Body of pancreas (tissue), 4 donors: ENCODE results near the gene GDF7. TPM values are rescaled to one million over a fixed set of nuclear protein-coding genes. Genes with fewer than 3 reads are reported as not detected.
"Not testable (repeated sequence)": the region's sequence is repeated elsewhere in the genome, so short reads cannot be mapped to it uniquely, and the experiment has no call there.

Experiments used
- ATAC-seq: fragments of 150-250 bp; one replicate; pipeline ENCODE4 v1.9.1; 2016
- DNase-seq, 4 donors: peaks; one replicate each; pipeline ENCODE4 v3.0.0-alpha.2; 2019
- H3K27ac ChIP-seq, 4 donors: fragments of 200-600 bp; sonication (generic); 1 replicate in 3 of 4; 2 replicates in 1 of 4; pipeline versions ENCODE4 v1.5.1 to v1.6.1; 2016 to 2019; ENCODE audit warnings: mild to moderate bottlenecking in 1 of 4, mixed read lengths in 1 of 4, moderate library complexity in 1 of 4
- H3K27me3 ChIP-seq, 2 donors: fragments of 200-600 bp; sonication (generic); one replicate each; pipeline ENCODE4 v1.6.0; 2016; ENCODE audit warnings: mild to moderate bottlenecking in 1 of 2
- H3K36me3 ChIP-seq, 2 donors: fragments of 200-600 bp; sonication (generic); replicated peaks in 1 of 2; 2 replicates each; pipeline ENCODE4 v1.5.1; 2016; ENCODE audit warnings: low read depth in 2 of 2; ENCODE audit not compliant: insufficient read depth in 1 of 2
- H3K4me1 ChIP-seq: fragments of 200-600 bp; sonication (generic); one replicate; pipeline ENCODE4 v1.6.0; 2016
- H3K4me3 ChIP-seq, 2 donors: fragments of 200-600 bp; sonication (generic); 1 replicate in 1 of 2; 2 replicates in 1 of 2; pipeline ENCODE4 v1.5.1; 2016 to 2019
- H3K9me3 ChIP-seq, 3 donors: fragments of 200-600 bp; sonication (generic); 1 replicate in 2 of 3; 2 replicates in 1 of 3; pipeline ENCODE4 v1.5.1; 2016
- POLR2A ChIP-seq, 3 donors: fragments of 450-650 bp; IDR thresholded peaks; one replicate each; pipeline ENCODE4 v1.6.1; 2016; ENCODE audit warnings: antibody characterized with exemption in 3 of 3, mild to moderate bottlenecking in 2 of 3
- WGBS, 2 donors: methylation state at CpG; one replicate each; pipeline ENCODE4 v1.1.5; 2017; 5-methylcytosine and 5-hydroxymethylcytosine counted together
- intact Hi-C: fragments of 100-400 bp; cut with DNase I; formaldehyde crosslinking; loops from one replicate; pipeline ENCODE4 v1.15.1; 2023
- total RNA-seq, 2 donors: library from RNA; depleted of rRNA; stranded (reverse); fragments of >200 nt; gene quantifications; one replicate each; pipeline ENCODE4 v1.1.0, GENCODE V29; 2016
- TF ChIP-seq, protein P1 (sequence below), 7 experiments: fragments of 450-650 bp in 4 of 7; fragments of 200-600 bp in 3 of 7; sonication (generic) in 3 of 7; IDR thresholded peaks; one replicate each; pipeline ENCODE4 v1.5.1; 2016 to 2019; ENCODE audit warnings: antibody characterized with exemption in 7 of 7

The GDF7 gene
- total RNA-seq, 2 donors from 2014 or later, result 2.0 to 7.3 TPM

DNA sequence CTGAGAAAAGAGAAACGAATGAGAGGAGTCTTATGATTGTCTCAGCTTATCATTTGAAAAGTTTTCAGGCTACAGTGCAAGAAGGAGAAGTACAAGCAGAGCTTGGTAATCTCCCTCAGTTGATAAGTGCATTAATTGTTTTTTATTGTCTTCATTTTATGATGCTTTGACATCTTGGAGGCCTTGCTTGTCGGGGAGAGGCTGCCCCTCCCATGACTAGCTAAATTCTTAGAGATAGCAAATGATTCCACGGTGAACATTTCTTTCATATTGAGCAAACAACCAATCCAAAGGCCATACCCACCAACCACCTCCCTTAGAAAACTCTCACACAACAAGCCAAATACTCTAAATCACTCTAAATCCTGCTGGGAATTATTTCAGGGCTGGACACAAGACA lies 39.8 kb downstream of the GDF7 start:
- no peak overlapping the region for H3K27ac ChIP-seq
- H3K27me3 ChIP-seq, result no peaks in the 10 kb centered on the region
- no peaks in the 10 kb centered on the region for H3K4me1 ChIP-seq
- H3K36me3 ChIP-seq, result no peaks in the 10 kb centered on the region
- no peak for ATAC-seq
- DNase-seq, result no peak
- intact Hi-C loops, result no loop called here
- no peaks in the 10 kb centered on the region for H3K9me3 ChIP-seq
- H3K4me3 ChIP-seq, result no peak overlapping the region
- TF ChIP-seq, protein P1, sequence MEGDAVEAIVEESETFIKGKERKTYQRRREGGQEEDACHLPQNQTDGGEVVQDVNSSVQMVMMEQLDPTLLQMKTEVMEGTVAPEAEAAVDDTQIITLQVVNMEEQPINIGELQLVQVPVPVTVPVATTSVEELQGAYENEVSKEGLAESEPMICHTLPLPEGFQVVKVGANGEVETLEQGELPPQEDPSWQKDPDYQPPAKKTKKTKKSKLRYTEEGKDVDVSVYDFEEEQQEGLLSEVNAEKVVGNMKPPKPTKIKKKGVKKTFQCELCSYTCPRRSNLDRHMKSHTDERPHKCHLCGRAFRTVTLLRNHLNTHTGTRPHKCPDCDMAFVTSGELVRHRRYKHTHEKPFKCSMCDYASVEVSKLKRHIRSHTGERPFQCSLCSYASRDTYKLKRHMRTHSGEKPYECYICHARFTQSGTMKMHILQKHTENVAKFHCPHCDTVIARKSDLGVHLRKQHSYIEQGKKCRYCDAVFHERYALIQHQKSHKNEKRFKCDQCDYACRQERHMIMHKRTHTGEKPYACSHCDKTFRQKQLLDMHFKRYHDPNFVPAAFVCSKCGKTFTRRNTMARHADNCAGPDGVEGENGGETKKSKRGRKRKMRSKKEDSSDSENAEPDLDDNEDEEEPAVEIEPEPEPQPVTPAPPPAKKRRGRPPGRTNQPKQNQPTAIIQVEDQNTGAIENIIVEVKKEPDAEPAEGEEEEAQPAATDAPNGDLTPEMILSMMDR (IDR thresholded peaks at IDR 0.05), result no peak
- TF ChIP-seq POLR2A (IDR thresholded peaks at IDR 0.05), result no peak
- 86 to 92% methylated on average over 3 of the region's 3 CpGs for WGBS, 2 donors

DNA sequence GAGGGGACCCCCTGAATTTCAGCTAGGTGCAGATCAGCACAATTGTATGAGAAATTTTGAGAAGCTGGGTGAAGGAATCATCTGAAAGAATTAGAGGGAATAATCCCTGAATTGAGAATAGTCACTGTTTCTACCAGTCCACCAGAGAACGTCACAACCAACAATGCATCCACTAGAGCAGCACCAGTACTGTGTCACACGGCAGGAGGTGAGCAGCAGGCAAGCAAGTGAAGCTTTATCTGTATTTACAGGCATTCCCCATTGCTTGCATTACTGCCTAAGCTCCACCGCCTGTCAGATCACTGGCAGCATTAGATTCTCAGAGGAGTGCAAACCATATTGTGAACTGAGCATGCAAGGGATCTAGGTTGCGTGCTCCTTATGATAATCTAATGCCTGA lies 40.7 kb downstream of the GDF7 start:
- DNase-seq (no peak), ATAC-seq (no peak)
- no peaks in the 10 kb centered on the region for H3K27me3 ChIP-seq
- 83 to 86% methylated on average over 4 of the region's 4 CpGs for WGBS, 2 donors
- no peaks in the 10 kb centered on the region for H3K4me1 ChIP-seq
- H3K9me3 ChIP-seq, result no peaks in the 10 kb centered on the region
- no peak overlapping the region for H3K4me3 ChIP-seq
- no peak for TF ChIP-seq POLR2A (IDR thresholded peaks at IDR 0.05)
- TF ChIP-seq, protein P1 (IDR thresholded peaks at IDR 0.05), result no peak
- intact Hi-C loops, result no loop called here
- no peak overlapping the region for H3K27ac ChIP-seq
- H3K36me3 ChIP-seq, result no peaks in the 10 kb centered on the region

DNA sequence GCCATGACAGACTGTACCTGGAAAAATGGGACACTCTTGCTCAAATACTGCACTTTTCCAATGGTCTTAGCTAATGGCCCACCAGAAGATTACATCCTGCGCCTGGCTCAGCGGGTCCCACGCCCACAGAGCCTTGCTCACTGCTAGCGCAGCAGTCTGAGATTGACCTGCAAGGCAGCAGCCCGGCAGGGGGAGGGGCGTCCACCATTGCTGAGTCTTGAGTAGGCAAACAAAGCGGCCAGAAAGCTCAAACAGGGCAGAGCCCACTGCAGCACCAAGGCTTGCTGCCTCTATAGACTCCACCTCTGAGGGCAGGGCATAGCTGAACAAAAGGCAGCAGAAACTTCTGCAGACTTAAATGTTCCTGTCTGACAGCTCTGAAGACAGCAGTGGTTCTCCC lies 44.7 kb downstream of the GDF7 start:
- H3K4me1 ChIP-seq, H3K9me3 ChIP-seq, H3K27ac ChIP-seq, ATAC-seq, intact Hi-C loops, H3K27me3 ChIP-seq, H3K4me3 ChIP-seq, DNase-seq, H3K36me3 ChIP-seq: not testable (repeated sequence)
- 94% methylated on average over 7 of the region's 7 CpGs; no CpG with 5 or more reads in 1 of the 2 donors for WGBS, 2 donors

DNA sequence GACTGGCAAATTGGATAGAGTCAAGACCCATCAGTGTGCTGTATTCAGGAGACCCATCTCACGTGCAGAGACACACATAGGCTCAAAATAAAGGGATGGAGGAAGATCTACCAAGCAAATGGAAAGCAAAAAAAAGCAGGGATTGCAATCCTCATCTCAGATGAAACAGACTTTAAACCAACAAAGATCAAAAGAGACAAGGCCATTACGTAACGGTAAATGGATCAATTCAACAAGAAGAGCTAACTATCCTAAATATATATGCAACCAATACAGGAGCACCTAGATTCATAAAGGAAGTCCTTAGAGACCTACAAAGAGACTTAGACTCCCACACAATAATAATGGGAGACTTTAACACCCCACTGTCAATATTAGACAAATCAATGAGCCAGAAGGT lies 46.6 kb downstream of the GDF7 start:
- H3K27ac ChIP-seq, H3K27me3 ChIP-seq, H3K4me3 ChIP-seq, intact Hi-C loops, DNase-seq, H3K36me3 ChIP-seq, ATAC-seq, H3K9me3 ChIP-seq, H3K4me1 ChIP-seq: not testable (repeated sequence)
- WGBS, 2 donors, result 97 to 98% methylated on average over 3 of the region's 3 CpGs

DNA sequence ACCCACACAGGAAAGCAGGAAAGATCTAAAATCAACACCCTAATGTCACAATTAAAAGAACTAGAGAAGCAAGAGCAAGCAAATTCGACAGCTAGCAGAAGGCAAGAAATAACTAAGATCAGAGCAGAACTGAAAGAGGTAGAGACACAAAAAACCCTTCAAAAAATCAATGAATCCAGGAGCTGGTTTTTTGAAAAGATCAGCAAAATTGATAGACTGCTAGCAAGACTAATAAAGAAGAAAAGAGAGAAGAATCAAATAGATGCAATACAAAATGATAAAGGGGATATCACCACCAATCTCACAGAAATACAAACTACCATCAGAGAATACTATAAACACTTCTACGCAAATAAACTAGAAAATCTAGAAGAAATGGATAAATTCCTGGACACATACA lies 47.5 kb downstream of the GDF7 start:
- H3K36me3 ChIP-seq, H3K9me3 ChIP-seq, H3K4me3 ChIP-seq, ATAC-seq, intact Hi-C loops, H3K4me1 ChIP-seq, H3K27me3 ChIP-seq, H3K27ac ChIP-seq, DNase-seq: not testable (repeated sequence)
- 93 to 100% methylated on average over 2 of the region's 2 CpGs for WGBS, 2 donors

DNA sequence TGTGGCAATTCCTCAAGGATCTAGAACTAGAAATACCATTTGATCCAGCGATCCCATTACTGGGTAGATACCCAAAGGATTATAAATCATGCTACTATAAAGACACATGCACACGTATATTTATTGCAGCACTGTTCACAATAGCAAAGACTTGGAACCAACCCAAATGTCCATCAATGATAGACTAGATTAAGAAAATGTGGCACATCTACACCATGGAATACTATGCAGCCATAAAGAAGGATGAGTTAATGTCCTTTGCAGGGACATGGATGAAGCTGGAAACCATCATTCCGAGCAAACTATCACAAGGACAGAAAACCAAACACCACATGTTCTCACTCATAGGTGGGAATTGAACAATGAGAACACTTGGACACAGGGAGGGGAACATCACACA lies 49.2 kb downstream of the GDF7 start:
- H3K27ac ChIP-seq, H3K4me1 ChIP-seq, DNase-seq, intact Hi-C loops, H3K36me3 ChIP-seq, H3K4me3 ChIP-seq, H3K27me3 ChIP-seq, ATAC-seq, H3K9me3 ChIP-seq: not testable (repeated sequence)
- 91 to 94% methylated on average over 3 of the region's 3 CpGs for WGBS, 2 donors

DNA sequence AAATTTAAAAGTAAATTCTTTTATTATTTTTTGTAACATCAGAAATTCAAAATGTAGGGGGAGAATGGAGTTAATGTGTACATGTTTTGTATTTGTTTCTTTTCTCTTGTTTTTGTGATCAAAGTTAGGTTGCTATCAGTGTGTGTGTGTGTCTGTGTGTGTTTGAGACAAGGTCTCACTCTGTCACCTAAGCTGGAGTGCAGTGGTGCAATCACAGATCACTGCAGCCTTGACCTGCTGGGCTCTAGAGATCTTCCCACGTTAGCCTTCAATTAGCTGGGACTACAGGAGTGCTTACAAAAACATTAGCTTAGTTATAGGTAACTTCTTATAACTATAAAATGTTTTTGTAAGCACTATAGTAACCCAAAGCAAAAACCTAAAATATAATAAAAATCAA lies 50.7 kb downstream of the GDF7 start:
- H3K4me3 ChIP-seq, result no peak overlapping the region
- DNase-seq (no peak), ATAC-seq (no peak)
- WGBS, 2 donors, result 79 to 80% methylated on average over 1 of the region's 1 CpG
- intact Hi-C loops, result no loop called here
- H3K4me1 ChIP-seq, result no peaks in the 10 kb centered on the region
- no peaks in the 10 kb centered on the region for H3K27me3 ChIP-seq
- no peak overlapping the region for H3K27ac ChIP-seq
- TF ChIP-seq, protein P1 (IDR thresholded peaks at IDR 0.05), result no peak
- no peak for TF ChIP-seq POLR2A (IDR thresholded peaks at IDR 0.05)
- H3K9me3 ChIP-seq, result no peaks in the 10 kb centered on the region
- H3K36me3 ChIP-seq, result no peaks in the 10 kb centered on the region
